Mucosa of descending colon (tissue), 3 donors: ENCODE data around the gene TRMT1L. TPM values are rescaled to one million over a fixed set of nuclear protein-coding genes. Genes with fewer than 3 reads are reported as not detected.

ENCODE experiments used
- ATAC-seq: fragments of 200-7000 bp; cut with Tn5 transposase; one replicate; pipeline ENCODE4 v1.9.1; 2020; ENCODE audit warnings: mild to moderate bottlenecking, moderate library complexity
- DNase-seq, 3 donors: peaks; one replicate each; pipeline ENCODE4 v3.0.0-alpha.2; 2020
- H3K36me3 ChIP-seq: fragments of 200-600 bp; one replicate; pipeline ENCODE4 v1.8.0; 2021; ENCODE audit warnings: low read depth, mild to moderate bottlenecking
- H3K4me1 ChIP-seq: fragments of 200-600 bp; one replicate; pipeline ENCODE4 v1.8.0; 2021; ENCODE audit warnings: low read depth, mild to moderate bottlenecking
- H3K4me3 ChIP-seq: fragments of 200-600 bp; one replicate; pipeline ENCODE4 v1.8.0; 2021; ENCODE audit warnings: mild to moderate bottlenecking
- H3K9me3 ChIP-seq: fragments of 200-600 bp; one replicate; pipeline ENCODE4 v1.8.0; 2021; ENCODE audit warnings: mild to moderate bottlenecking
- intact Hi-C, 2 donors: fragments of 100-400 bp; cut with DNase I in 1 of 2; cut with micrococcal nuclease in 1 of 2; formaldehyde crosslinking; loops; one replicate each; pipeline versions ENCODE4 v1.11.0 to v1.11.1; 2022; cut with DNase I, micrococcal nuclease
- total RNA-seq, 3 donors: library from RNA; stranded (reverse); fragmentation: NEBNext Ultra II Directional in 2 of 3; extraction: Animal tissue kit (Norgen Biotek cat#: 25700) in 2 of 3; gene quantifications; one replicate each; pipeline versions ENCODE4 v1.2.1 to v1.2.4, GENCODE V29; 2021 to 2023
- TF ChIP-seq, protein P1 (sequence below): fragments of 200-600 bp; IDR thresholded peaks from one replicate; pipeline ENCODE4 v1.8.0; 2022; ENCODE audit warnings: antibody characterized with exemption, mild to moderate bottlenecking
- donor health status: DM: no; HTN: no; CAD: no; lungs with moderate emphysema.
- donor health status: DM: no; HTN: no; CAD: no.
- donor health status: DM: no; HTN: yes; CAD: no.

TRMT1L gene
- total RNA-seq, 3 donors from 2014 or later = 16.3 to 22.9 (median 19.1) TPM

DNA sequence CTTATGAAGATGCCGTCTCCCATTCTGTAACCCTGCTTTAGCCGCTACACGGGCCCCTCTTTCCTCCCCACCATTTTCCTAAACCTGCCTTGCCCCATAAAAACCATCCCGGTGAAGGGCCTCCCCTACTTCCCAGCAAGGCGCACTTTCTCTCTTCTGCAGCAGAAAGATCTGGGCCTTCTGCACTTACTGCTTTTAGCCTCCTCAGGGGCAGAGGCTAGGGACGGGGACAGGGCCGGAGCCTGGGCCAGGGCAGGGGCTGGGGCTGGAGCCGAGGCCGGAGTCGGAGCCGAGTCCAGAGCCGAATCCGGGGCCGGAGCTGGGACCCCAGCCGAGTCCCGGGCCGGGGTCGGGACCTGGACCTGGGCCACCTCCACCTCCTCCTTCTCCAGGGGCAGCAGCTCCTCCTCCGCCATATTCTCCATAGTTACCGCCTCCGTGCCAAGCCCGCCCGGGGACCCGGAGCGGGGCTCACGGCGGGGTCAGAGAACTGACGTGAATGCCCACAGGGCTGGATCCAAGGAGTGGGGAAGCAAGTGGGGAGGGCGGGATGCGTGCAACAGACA, 382 bp downstream of the TRMT1L start:
- Histone ChIP-seq H3K4me1 (peaks cover 14% of the 10 kb centered on the region), H3K36me3 (no peaks in the 10 kb centered on the region)

DNA sequence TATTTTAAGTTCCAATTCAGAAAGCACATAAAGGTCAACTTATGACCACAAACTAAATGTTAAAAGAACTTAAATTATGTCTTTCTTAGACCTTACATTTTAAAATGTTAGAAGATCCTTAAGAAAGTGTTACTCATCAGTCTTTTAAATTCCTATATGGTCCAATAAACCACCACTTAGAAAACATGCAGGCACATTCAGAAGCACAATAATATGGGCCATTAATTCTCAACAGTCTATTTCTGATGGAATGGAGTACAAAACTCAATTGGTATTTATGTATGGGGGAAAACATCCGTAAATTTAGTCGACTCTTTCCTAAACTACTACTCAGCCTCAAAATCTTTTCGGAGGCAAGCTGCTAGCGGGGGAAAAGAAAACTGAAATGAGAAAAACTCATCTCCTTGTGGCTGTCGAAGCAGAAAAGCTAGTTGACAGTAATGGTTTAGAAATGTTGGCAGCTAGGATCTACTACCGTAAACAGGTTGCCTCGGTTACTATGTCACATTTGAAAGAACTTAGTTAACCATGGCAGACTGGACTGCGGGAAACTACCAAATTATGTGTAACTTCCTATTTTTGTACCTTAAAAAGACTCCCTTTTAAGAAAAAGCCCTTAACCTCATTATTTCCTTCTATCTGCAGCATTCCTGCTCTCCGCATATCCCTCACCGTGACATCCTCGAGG, 1.0 kb downstream of the TRMT1L start:
- intact Hi-C loops = loop anchor here in 1 of 2 donors (10.0 kb wide), 1 partner anchor 111 kb away; the partner anchor contains the start of gene RNF2
- H3K4me1 ChIP-seq = peaks cover 14% of the 10 kb centered on the region
- H3K9me3 ChIP-seq = no peaks in the 10 kb centered on the region
- peak overlapping the region; percentile 46 for H3K4me3 ChIP-seq
- TF ChIP-seq, protein P1, sequence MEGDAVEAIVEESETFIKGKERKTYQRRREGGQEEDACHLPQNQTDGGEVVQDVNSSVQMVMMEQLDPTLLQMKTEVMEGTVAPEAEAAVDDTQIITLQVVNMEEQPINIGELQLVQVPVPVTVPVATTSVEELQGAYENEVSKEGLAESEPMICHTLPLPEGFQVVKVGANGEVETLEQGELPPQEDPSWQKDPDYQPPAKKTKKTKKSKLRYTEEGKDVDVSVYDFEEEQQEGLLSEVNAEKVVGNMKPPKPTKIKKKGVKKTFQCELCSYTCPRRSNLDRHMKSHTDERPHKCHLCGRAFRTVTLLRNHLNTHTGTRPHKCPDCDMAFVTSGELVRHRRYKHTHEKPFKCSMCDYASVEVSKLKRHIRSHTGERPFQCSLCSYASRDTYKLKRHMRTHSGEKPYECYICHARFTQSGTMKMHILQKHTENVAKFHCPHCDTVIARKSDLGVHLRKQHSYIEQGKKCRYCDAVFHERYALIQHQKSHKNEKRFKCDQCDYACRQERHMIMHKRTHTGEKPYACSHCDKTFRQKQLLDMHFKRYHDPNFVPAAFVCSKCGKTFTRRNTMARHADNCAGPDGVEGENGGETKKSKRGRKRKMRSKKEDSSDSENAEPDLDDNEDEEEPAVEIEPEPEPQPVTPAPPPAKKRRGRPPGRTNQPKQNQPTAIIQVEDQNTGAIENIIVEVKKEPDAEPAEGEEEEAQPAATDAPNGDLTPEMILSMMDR = no peak
- DNase-seq (peak in 1 of 3 donors; percentile 21), ATAC-seq (no peak)
- no peaks in the 10 kb centered on the region for H3K36me3 ChIP-seq

More for the DNA sequence above, 382 bp downstream of the TRMT1L start:
- Histone ChIP-seq H3K4me3 (peak overlapping the region; percentile 46), H3K9me3 (no peaks in the 10 kb centered on the region)
- intact Hi-C loops = loop anchor here in 1 of 2 donors (10.0 kb wide), 1 partner anchor 112 kb away; the partner anchor contains the start of gene RNF2
- TF ChIP-seq, protein P1 = no peak
- ATAC-seq = peak; percentile 55
- no peak for DNase-seq

DNA sequence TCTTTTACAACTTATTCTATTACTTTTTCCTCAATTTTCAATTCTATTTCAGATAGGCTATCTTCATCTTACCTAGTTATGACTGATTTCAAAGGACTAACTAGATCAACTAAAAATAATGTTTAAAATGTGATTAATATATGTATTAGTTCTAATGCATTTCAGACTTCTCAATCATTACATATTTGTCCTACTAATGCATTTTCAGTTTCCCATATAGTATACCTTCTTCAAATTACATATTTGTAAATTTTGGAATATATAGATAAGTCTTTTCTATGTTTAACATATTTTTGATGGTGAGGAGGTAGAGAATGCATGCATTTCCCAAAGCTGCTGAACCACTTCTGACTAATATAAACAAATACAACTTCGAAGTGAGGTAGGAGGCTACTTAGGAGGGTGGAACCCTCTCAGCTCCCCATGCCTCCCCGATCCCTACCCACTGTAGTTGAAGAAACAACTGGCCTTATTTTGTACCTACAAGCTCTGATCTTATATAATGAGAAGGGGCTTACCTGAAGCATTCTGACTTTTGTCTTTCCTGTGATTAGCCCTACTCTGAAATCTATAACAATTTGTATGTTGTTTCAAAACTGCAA, 1.7 kb downstream of the TRMT1L start:
- intact Hi-C loops = loop anchor here in 1 of 2 donors (10.0 kb wide), 1 partner anchor 110 kb away; the partner anchor contains the start of gene RNF2
- H3K4me1 ChIP-seq = peaks cover 14% of the 10 kb centered on the region
- TF ChIP-seq, protein P1 = no peak
- no peak for DNase-seq
- no peak for ATAC-seq
- no peak overlapping the region for H3K4me3 ChIP-seq
- no peaks in the 10 kb centered on the region for H3K9me3 ChIP-seq
- H3K36me3 ChIP-seq = no peaks in the 10 kb centered on the region

DNA sequence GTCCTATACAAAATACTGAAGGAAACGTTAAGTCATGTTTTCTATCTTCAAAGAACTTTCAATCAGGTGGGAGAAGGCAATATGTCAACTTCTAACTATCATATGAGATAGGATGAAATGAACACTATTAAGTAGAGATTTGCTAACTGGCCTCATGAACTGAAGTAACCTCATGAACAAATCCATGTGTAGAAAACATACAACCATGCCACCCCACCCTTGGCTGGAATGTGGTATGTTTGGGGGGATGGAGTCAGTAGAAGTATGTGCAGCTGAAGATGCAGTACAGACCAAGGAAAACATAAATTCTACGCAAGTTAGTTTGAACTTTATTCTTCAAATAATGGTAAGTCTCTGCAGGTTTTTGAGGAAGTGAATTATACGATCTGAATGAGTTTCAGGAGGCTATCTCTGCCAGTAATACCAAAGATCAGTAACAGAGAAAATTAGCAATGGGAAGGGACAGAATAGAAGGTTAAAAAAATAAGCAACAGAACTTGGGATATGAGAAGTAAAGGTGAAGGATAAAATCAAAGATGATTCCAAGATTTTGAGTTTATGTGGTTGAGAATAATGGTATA, 4.5 kb downstream of the TRMT1L start:
- Histone ChIP-seq H3K9me3 (no peaks in the 10 kb centered on the region), H3K36me3 (no peaks in the 10 kb centered on the region), H3K4me3 (no peak overlapping the region), H3K4me1 (peaks cover 6% of the 10 kb centered on the region)
- TF ChIP-seq, protein P1 = no peak
- no peak for DNase-seq
- ATAC-seq = no peak
- intact Hi-C loops = loop anchor here in 1 of 2 donors (10.0 kb wide), 1 partner anchor 107 kb away; the partner anchor contains the start of gene RNF2

DNA sequence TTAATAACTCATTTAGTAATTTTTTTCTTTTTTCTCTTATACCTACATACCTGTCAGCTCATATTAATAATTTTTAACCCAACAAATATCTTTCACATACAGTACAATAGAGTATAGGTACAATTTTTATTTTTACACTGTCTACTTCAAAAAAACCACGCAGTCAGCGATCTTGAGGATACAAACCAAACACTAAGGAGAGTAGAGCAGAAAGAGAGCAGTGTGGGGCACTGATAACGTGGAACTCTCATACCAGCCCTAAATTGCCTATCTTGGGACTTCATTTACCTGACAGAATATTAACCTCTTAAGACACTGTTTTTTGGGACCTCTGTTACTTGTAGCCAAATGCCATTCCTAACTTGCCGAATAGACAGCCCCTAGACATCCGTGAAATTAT, 5.5 kb downstream of the TRMT1L start:
- H3K36me3 ChIP-seq = no peaks in the 10 kb centered on the region
- TF ChIP-seq, protein P1 = no peak
- intact Hi-C loops = loop anchor here in 1 of 2 donors (10.0 kb wide), 1 partner anchor 106 kb away; the partner anchor contains the start of gene RNF2

More for the DNA sequence above, 5.5 kb downstream of the TRMT1L start:
- ATAC-seq (no peak), DNase-seq (no peak)
- Histone ChIP-seq H3K4me3 (no peak overlapping the region), H3K9me3 (no peaks in the 10 kb centered on the region), H3K4me1 (peaks cover 6% of the 10 kb centered on the region)
